ENCODE measurements around the gene FCER1A. TPM values are rescaled to one million over a fixed set of nuclear protein-coding genes. Genes with fewer than 3 reads are reported as not detected.
"Not testable (repeated sequence)": the region's sequence is repeated elsewhere in the genome, so short reads cannot be mapped to it uniquely, and the experiment has no call there.

The FCER1A gene
- total and polyA plus RNA-seq, 2 experiments from 2014 or later, result not detected

DNA sequence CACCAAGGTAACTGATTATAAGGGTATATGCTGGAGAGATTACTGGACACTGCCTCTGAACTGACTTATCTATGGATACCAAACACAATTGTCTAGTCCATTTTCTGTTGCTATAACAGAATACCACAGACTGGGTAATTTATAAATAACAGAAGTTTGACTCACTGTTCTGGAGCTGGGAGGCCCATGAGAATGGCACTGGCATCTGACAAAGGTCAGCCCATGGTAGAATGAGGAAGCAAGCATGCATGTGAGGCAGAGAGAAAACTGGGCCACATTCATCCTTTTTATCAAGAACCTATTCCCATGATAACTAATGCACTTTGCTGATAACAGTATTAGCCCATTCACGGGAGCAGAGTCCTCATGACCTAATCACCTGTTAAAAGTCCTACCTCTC, 37.4 kb downstream of the FCER1A start:
- Histone ChIP-seq H3K79me2 (ENCODE audit: insufficient read depth) (no peaks in the 10 kb centered on the region), H3F3A (ENCODE audit: insufficient read depth) (no peaks in the 10 kb centered on the region), H2AFZ (no peak overlapping the region), H3K9me3 (ENCODE audit: low read depth) (no peaks in the 10 kb centered on the region), H3K4me3 (no peak overlapping the region), H4K20me1 (ENCODE audit: insufficient read depth) (no peaks in the 10 kb centered on the region), H3K4me1 (ENCODE audit: insufficient read depth) (no peaks in the 10 kb centered on the region), H3K27ac (no peak overlapping the region), H3K4me2 (ENCODE audit: unreplicated experiment) (no peak overlapping the region), H3K27me3 (replicated peaks; ENCODE audit: insufficient read depth) (no peaks in the 10 kb centered on the region), H3K36me3 (ENCODE audit: low read depth) (no peaks in the 10 kb centered on the region), H3K9me2 (ENCODE audit: insufficient read depth) (no peaks in the 10 kb centered on the region), H3K9ac (no peak overlapping the region)
- in situ Hi-C loops (cut with MboI), result no loop called here
- no peak for TF ChIP-seq EZH2phosphoT487 (IDR thresholded peaks at IDR 0.05; ENCODE audit: insufficient read depth, low read depth)
- WGBS, 2 experiments (ENCODE audit: low coverage in 1 of 2, low lambda C conversion rate in 2 of 2, missing lambda C conversion rate in 2 of 2), result 13 to 17% methylated on average over 1 of the region's 1 CpG
- peak; percentile 15 for DNase-seq

GRCh38 chr1:159341736-159342135, 39.6 kb downstream of the FCER1A start:
- H3K27ac ChIP-seq, result no peak overlapping the region
- H3K9me2 ChIP-seq (ENCODE audit: insufficient read depth), result no peaks in the 10 kb centered on the region
- no peak overlapping the region for H3K4me3 ChIP-seq
- H3K36me3 ChIP-seq (ENCODE audit: low read depth), result no peaks in the 10 kb centered on the region
- no peak overlapping the region for H3K9ac ChIP-seq
- DNase-seq, result peak; percentile 7
- H3K4me2 ChIP-seq (ENCODE audit: unreplicated experiment), result no peak overlapping the region
- H3K79me2 ChIP-seq (ENCODE audit: insufficient read depth), result no peaks in the 10 kb centered on the region
- H3K27me3 ChIP-seq (replicated peaks; ENCODE audit: insufficient read depth), result no peaks in the 10 kb centered on the region
- in situ Hi-C loops (cut with MboI), result no loop called here
- H2AFZ ChIP-seq, result no peak overlapping the region
- no peaks in the 10 kb centered on the region for H4K20me1 ChIP-seq (ENCODE audit: insufficient read depth)
- TF ChIP-seq EZH2 (IDR thresholded peaks at IDR 0.05; ENCODE audit: insufficient read depth, poor library complexity, severe bottlenecking) (no peak), EZH2phosphoT487 (IDR thresholded peaks at IDR 0.05; ENCODE audit: insufficient read depth, low read depth) (no peak)
- H3F3A ChIP-seq (ENCODE audit: insufficient read depth), result no peaks in the 10 kb centered on the region
- no peaks in the 10 kb centered on the region for H3K4me1 ChIP-seq (ENCODE audit: insufficient read depth)
- WGBS, 2 experiments (ENCODE audit: low coverage in 1 of 2, low lambda C conversion rate in 2 of 2, missing lambda C conversion rate in 2 of 2), result 6 to 11% methylated on average over 2 of the region's 2 CpGs
- no peaks in the 10 kb centered on the region for H3K9me3 ChIP-seq (ENCODE audit: low read depth)

DNA sequence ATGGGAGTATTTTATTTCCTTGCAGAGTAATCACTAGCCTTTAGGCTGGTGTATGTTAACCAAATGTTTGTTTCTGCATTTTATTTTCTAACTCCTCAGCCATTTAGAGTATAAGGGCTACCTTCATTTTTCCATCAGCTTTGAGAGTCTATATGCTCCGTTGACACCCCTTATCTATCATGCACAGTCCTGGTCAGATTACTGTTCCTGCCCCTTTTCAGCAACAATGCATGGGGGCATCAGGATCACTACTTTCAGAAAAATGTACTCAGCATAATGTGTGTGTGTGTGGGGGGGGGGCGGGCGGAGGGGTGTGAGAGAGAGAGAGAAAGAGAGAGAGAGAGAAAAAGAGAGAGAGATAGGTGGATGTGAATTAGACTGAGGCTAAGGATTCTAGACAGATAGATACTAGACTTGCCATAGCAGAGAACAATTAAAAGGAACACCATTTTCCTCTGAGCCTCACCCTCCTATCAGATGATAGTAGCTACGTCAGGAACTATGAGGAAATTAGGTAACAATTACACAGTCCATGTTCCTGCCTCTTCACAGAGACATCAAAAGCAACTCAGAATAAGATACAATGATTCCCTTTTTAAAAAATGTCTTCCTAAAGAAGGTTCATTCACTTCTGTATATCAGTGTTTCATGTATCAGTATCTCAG, 40.8 kb downstream of the FCER1A start:
- Histone ChIP-seq H3K9me3 (ENCODE audit: low read depth) (no peaks in the 10 kb centered on the region), H3K4me3 (no peak overlapping the region), H3F3A (ENCODE audit: insufficient read depth) (no peaks in the 10 kb centered on the region), H3K27ac (no peak overlapping the region), H3K27me3 (replicated peaks; ENCODE audit: insufficient read depth) (no peaks in the 10 kb centered on the region), H3K79me2 (ENCODE audit: insufficient read depth) (no peaks in the 10 kb centered on the region), H3K9ac (no peak overlapping the region), H3K4me1 (ENCODE audit: insufficient read depth) (no peaks in the 10 kb centered on the region), H2AFZ (no peak overlapping the region), H4K20me1 (ENCODE audit: insufficient read depth) (no peaks in the 10 kb centered on the region), H3K9me2 (ENCODE audit: insufficient read depth) (no peaks in the 10 kb centered on the region), H3K4me2 (ENCODE audit: unreplicated experiment) (no peak overlapping the region), H3K36me3 (ENCODE audit: low read depth) (no peaks in the 10 kb centered on the region)
- in situ Hi-C loops (cut with MboI), result no loop called here
- DNase-seq, result no peak
- no peak for TF ChIP-seq EZH2 (IDR thresholded peaks at IDR 0.05; ENCODE audit: insufficient read depth, poor library complexity, severe bottlenecking)
- 8 to 24% methylated on average over 2 to 4 of the region's 4 CpGs for WGBS, 2 experiments (ENCODE audit: low coverage in 1 of 2, low lambda C conversion rate in 2 of 2, missing lambda C conversion rate in 2 of 2)

GRCh38 chr1:159349374-159349773, 47.2 kb downstream of the FCER1A start:
- H3K4me2 ChIP-seq (ENCODE audit: unreplicated experiment); in situ Hi-C loops (cut with MboI); H4K20me1 ChIP-seq (ENCODE audit: insufficient read depth); DNase-seq; H2AFZ ChIP-seq; H3K27ac ChIP-seq; H3K27me3 ChIP-seq (replicated peaks; ENCODE audit: insufficient read depth); H3K4me3 ChIP-seq; H3K9me2 ChIP-seq (ENCODE audit: insufficient read depth); H3K79me2 ChIP-seq (ENCODE audit: insufficient read depth); H3K9me3 ChIP-seq (ENCODE audit: low read depth); H3F3A ChIP-seq (ENCODE audit: insufficient read depth); H3K9ac ChIP-seq; H3K36me3 ChIP-seq (ENCODE audit: low read depth); H3K4me1 ChIP-seq (ENCODE audit: insufficient read depth): not testable (repeated sequence)
- WGBS, 2 experiments (ENCODE audit: low coverage in 1 of 2, low lambda C conversion rate in 2 of 2, missing lambda C conversion rate in 2 of 2), result 21 to 29% methylated on average over 3 of the region's 3 CpGs

GRCh38 chr1:159352436-159352835, 50.3 kb downstream of the FCER1A start:
- TF ChIP-seq EZH2phosphoT487 (IDR thresholded peaks at IDR 0.05; ENCODE audit: insufficient read depth, low read depth) (no peak), EZH2 (IDR thresholded peaks at IDR 0.05; ENCODE audit: insufficient read depth, poor library complexity, severe bottlenecking) (no peak)
- WGBS, 2 experiments (ENCODE audit: low coverage in 1 of 2, low lambda C conversion rate in 2 of 2, missing lambda C conversion rate in 2 of 2), result 13 to 16% methylated on average over 2 of the region's 2 CpGs
- H3F3A ChIP-seq (ENCODE audit: insufficient read depth), result no peaks in the 10 kb centered on the region
- no peaks in the 10 kb centered on the region for H3K79me2 ChIP-seq (ENCODE audit: insufficient read depth)
- H3K9ac ChIP-seq, result no peak overlapping the region
- H3K4me1 ChIP-seq (ENCODE audit: insufficient read depth), result no peaks in the 10 kb centered on the region
- no peaks in the 10 kb centered on the region for H3K27me3 ChIP-seq (replicated peaks; ENCODE audit: insufficient read depth)
- no peak overlapping the region for H3K27ac ChIP-seq
- H3K36me3 ChIP-seq (ENCODE audit: low read depth), result no peaks in the 10 kb centered on the region
- DNase-seq, result no peak
- no peaks in the 10 kb centered on the region for H4K20me1 ChIP-seq (ENCODE audit: insufficient read depth)
- no peaks in the 10 kb centered on the region for H3K9me3 ChIP-seq (ENCODE audit: low read depth)
- H3K4me3 ChIP-seq, result no peak overlapping the region
- no peak overlapping the region for H2AFZ ChIP-seq
- H3K9me2 ChIP-seq (ENCODE audit: insufficient read depth), result no peaks in the 10 kb centered on the region
- in situ Hi-C loops (cut with MboI), result no loop called here
- H3K4me2 ChIP-seq (ENCODE audit: unreplicated experiment), result no peak overlapping the region

Other genes with a start within 250 kb of the FCER1A start
- 1.3 TPM in 2 replicates for gene AIM2, start 225.6 kb upstream of the FCER1A start, total RNA-seq (2014; rRNA removed; shearing (Covaris generic))
- gene AIM2, start 225.6 kb upstream of the FCER1A start, polyA plus RNA-seq (2016; fragmentation: Nextera tagmentation; extraction: Ambion mirVana), result 2.5 and 2.6 TPM in 2 replicates
- not detected in 2 replicates for gene CADM3, start 130.7 kb upstream of the FCER1A start, total RNA-seq (2014; rRNA removed; shearing (Covaris generic))
- 0.14 TPM in 1 of 2 replicates, not detected in the other for gene CADM3, start 130.7 kb upstream of the FCER1A start, polyA plus RNA-seq (2016; fragmentation: Nextera tagmentation; extraction: Ambion mirVana)
- gene ACKR1, start 97.5 kb upstream of the FCER1A start, total RNA-seq (2014; rRNA removed; shearing (Covaris generic)), result not detected in 2 replicates
- not detected in 2 replicates for gene ACKR1, start 97.5 kb upstream of the FCER1A start, polyA plus RNA-seq (2016; fragmentation: Nextera tagmentation; extraction: Ambion mirVana)
- not detected in 2 replicates for gene OR10J4, start 129.9 kb downstream of the FCER1A start, total RNA-seq (2014; rRNA removed; shearing (Covaris generic))
- gene OR10J4, start 129.9 kb downstream of the FCER1A start, polyA plus RNA-seq (2016; fragmentation: Nextera tagmentation; extraction: Ambion mirVana), result not detected in 2 replicates
- gene OR10J1, start 137.4 kb downstream of the FCER1A start, total RNA-seq (2014; rRNA removed; shearing (Covaris generic)), result not detected in 2 replicates
- not detected in 2 replicates for gene OR10J1, start 137.4 kb downstream of the FCER1A start, polyA plus RNA-seq (2016; fragmentation: Nextera tagmentation; extraction: Ambion mirVana)
- gene OR10J5, start 233.7 kb downstream of the FCER1A start, total RNA-seq (2014; rRNA removed; shearing (Covaris generic)), result not detected in 2 replicates
- not detected in 2 replicates for gene OR10J5, start 233.7 kb downstream of the FCER1A start, polyA plus RNA-seq (2016; fragmentation: Nextera tagmentation; extraction: Ambion mirVana)